ENCODE results near the gene TMTC2. TPM values are rescaled to one million over a fixed set of nuclear protein-coding genes. Genes with fewer than 3 reads are reported as not detected.

Gene TMTC2
- total RNA-seq, 1 donor from 2014 or later: 20.2 TPM

DNA sequence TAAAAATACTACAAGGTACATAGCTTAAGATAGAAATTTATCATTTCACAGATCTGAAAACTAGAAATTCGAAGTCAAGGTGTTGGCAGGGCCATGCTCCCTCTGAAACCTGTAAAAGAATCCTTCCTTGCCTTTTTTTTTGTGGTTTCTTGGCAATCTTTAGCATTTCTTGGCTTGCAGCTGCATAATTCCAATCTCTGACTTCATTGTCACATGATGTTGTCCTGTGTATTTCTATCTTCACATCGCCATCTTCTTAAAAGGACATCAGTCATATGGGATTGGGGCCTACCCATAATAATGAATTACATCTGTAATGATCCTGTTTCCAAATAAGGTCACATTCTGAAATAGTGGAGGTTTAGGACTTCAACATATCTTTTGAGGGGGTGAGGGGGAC, 250.4 kb downstream of the TMTC2 start:
- no peak for DNase-seq (ENCODE audit: extremely low spot score, unreplicated experiment)
- Mint-ChIP-seq H3K27ac (ENCODE audit: unreplicated experiment) (no peak overlapping the region), H3K4me1 (ENCODE audit: unreplicated experiment) (no peaks in the 10 kb centered on the region), H3K4me3 (ENCODE audit: unreplicated experiment) (no peak overlapping the region), H3K27me3 (ENCODE audit: unreplicated experiment) (no peaks in the 10 kb centered on the region), H3K36me3 (ENCODE audit: unreplicated experiment) (no peaks in the 10 kb centered on the region), H3K9me3 (ENCODE audit: unreplicated experiment) (no peaks in the 10 kb centered on the region)
- TF ChIP-seq, protein P1, sequence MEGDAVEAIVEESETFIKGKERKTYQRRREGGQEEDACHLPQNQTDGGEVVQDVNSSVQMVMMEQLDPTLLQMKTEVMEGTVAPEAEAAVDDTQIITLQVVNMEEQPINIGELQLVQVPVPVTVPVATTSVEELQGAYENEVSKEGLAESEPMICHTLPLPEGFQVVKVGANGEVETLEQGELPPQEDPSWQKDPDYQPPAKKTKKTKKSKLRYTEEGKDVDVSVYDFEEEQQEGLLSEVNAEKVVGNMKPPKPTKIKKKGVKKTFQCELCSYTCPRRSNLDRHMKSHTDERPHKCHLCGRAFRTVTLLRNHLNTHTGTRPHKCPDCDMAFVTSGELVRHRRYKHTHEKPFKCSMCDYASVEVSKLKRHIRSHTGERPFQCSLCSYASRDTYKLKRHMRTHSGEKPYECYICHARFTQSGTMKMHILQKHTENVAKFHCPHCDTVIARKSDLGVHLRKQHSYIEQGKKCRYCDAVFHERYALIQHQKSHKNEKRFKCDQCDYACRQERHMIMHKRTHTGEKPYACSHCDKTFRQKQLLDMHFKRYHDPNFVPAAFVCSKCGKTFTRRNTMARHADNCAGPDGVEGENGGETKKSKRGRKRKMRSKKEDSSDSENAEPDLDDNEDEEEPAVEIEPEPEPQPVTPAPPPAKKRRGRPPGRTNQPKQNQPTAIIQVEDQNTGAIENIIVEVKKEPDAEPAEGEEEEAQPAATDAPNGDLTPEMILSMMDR (IDR thresholded peaks at IDR 0.05): no peak

DNA sequence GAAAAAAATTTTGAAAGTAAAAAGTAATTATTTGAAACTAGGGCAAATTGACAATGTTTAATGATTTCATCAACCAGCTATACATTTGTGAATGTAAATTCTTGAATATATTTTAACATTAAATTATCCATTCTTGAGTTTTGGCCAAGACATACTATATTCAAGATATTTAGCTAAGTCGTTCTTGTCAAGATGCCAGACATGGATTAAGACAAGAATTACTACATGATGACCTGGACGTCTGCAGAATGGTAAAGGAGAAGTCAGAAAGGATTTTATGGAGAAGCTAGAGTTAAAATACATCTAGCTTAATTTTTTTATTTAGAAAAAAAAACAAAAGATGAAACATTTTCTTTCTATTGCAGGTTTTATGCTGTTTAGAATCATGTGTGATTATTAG, 255.8 kb downstream of the TMTC2 start:
- TF ChIP-seq, protein P1 (IDR thresholded peaks at IDR 0.05): no peak
- Mint-ChIP-seq H3K4me3 (ENCODE audit: unreplicated experiment) (no peak overlapping the region), H3K4me1 (ENCODE audit: unreplicated experiment) (peaks cover 13% of the 10 kb centered on the region), H3K36me3 (ENCODE audit: unreplicated experiment) (no peaks in the 10 kb centered on the region), H3K27me3 (ENCODE audit: unreplicated experiment) (no peaks in the 10 kb centered on the region), H3K9me3 (ENCODE audit: unreplicated experiment) (no peaks in the 10 kb centered on the region), H3K27ac (ENCODE audit: unreplicated experiment) (no peak overlapping the region)
- no peak for DNase-seq (ENCODE audit: extremely low spot score, unreplicated experiment)

DNA sequence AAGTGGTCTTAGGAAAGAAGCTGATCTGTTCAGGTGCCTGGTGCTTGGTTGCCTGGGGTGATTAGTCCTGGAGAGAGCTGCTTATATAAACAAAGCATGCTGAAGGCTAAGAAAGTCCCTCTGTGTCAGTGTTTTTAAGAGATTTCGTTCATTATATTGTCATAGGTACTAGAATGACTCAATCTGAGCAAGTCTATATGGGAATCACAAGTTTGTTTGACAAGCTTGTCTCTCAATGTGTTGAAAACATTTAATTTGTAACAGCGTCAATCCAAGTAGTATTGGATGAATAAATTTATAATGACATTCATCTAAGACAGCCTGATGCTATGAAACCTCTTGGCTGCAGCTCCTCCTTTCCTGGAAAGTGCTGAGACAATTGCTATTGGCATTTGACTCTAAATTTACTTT, 256.3 kb downstream of the TMTC2 start:
- DNase-seq (ENCODE audit: extremely low spot score, unreplicated experiment): no peak
- Mint-ChIP-seq H3K36me3 (ENCODE audit: unreplicated experiment) (no peaks in the 10 kb centered on the region), H3K9me3 (ENCODE audit: unreplicated experiment) (no peaks in the 10 kb centered on the region), H3K27me3 (ENCODE audit: unreplicated experiment) (no peaks in the 10 kb centered on the region), H3K4me1 (ENCODE audit: unreplicated experiment) (peaks cover 13% of the 10 kb centered on the region), H3K4me3 (ENCODE audit: unreplicated experiment) (no peak overlapping the region), H3K27ac (ENCODE audit: unreplicated experiment) (peak overlapping the region; percentile 12)
- TF ChIP-seq, protein P1 (IDR thresholded peaks at IDR 0.05): no peak

- TF ChIP-seq, protein P1 (IDR thresholded peaks at IDR 0.05): no peak
- Mint-ChIP-seq H3K27ac (ENCODE audit: unreplicated experiment) (no peak overlapping the region), H3K9me3 (ENCODE audit: unreplicated experiment) (no peaks in the 10 kb centered on the region), H3K4me3 (ENCODE audit: unreplicated experiment) (no peak overlapping the region), H3K27me3 (ENCODE audit: unreplicated experiment) (no peaks in the 10 kb centered on the region), H3K36me3 (ENCODE audit: unreplicated experiment) (no peaks in the 10 kb centered on the region), H3K4me1 (ENCODE audit: unreplicated experiment) (peaks cover 11% of the 10 kb centered on the region)
- DNase-seq (ENCODE audit: extremely low spot score, unreplicated experiment): no peak
Observed at GRCh38 chr12:82948491-82948890, 261.8 kb downstream of the TMTC2 start.

DNA sequence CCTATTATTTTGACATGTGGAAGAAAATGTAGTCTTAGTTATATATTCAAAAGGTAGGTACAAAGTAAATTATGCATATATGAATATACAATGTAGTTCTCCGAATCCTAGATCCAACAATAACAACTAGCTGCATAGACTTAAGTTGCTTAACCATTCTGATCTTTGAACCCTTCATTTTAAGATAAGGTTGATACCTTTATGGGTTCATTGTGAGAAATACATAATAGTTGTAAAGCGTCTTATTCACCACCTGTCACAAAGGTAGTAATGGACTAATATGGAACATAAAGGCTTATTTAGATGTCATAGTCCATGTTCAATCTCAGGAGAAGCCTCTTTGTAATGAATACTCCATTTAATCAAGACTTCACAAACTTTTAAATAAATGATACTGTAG, 263.6 kb downstream of the TMTC2 start:
- Mint-ChIP-seq H3K9me3 (ENCODE audit: unreplicated experiment) (no peaks in the 10 kb centered on the region), H3K36me3 (ENCODE audit: unreplicated experiment) (no peaks in the 10 kb centered on the region), H3K4me1 (ENCODE audit: unreplicated experiment) (peaks cover 28% of the 10 kb centered on the region), H3K27ac (ENCODE audit: unreplicated experiment) (no peak overlapping the region), H3K27me3 (ENCODE audit: unreplicated experiment) (no peaks in the 10 kb centered on the region), H3K4me3 (ENCODE audit: unreplicated experiment) (no peak overlapping the region)
- DNase-seq (ENCODE audit: extremely low spot score, unreplicated experiment): no peak
- TF ChIP-seq, protein P1 (IDR thresholded peaks at IDR 0.05): no peak

All from osteocyte (in vitro differentiated cells).